Effector memory CD8-positive, alpha-beta T cell (primary cell): ENCODE data around the gene DNLZ.

Experiments used
- ATAC-seq: fragments of 150-1000 bp; cut with Tn5 transposase; replicated peaks from 2 replicates; pipeline ENCODE4 v1.10.0; 2021; ENCODE audit warnings: mild to moderate bottlenecking, moderate library complexity
- DNase-seq, 3 experiments: peaks; one replicate each; pipeline ENCODE4 v3.0.0; 2021
- H3K27ac Mint-ChIP-seq, 2 donors: one replicate each; pipeline ENCODE4 v1.8.0; 2022; ENCODE audit warnings: mild to moderate bottlenecking in 2 of 2, mixed read lengths in 2 of 2, moderate library complexity in 2 of 2
- H3K27me3 Mint-ChIP-seq, 2 donors: one replicate each; pipeline ENCODE4 v1.8.0; 2022; ENCODE audit warnings: mixed read lengths in 2 of 2
- H3K36me3 Mint-ChIP-seq: one replicate; pipeline ENCODE4 v1.8.0; 2022; ENCODE audit warnings: mild to moderate bottlenecking, moderate library complexity, mixed read lengths; ENCODE audit not compliant: insufficient read depth
- H3K4me1 Mint-ChIP-seq, 2 donors: one replicate each; pipeline ENCODE4 v1.8.0; 2022; ENCODE audit warnings: low read depth in 2 of 2, mixed read lengths in 2 of 2
- H3K4me3 Mint-ChIP-seq, 2 donors: one replicate each; pipeline ENCODE4 v1.8.0; 2022; ENCODE audit warnings: mild to moderate bottlenecking in 2 of 2, mixed read lengths in 2 of 2, moderate library complexity in 2 of 2
- H3K9me3 Mint-ChIP-seq, 2 donors: one replicate each; pipeline ENCODE4 v1.8.0; 2022; ENCODE audit warnings: mixed read lengths in 2 of 2

Gene DNLZ

GRCh38 chr9:136378170-136379002 lies 14.8 kb upstream of the DNLZ start:
- ATAC-seq (no peak), DNase-seq (no peak)
- Mint-ChIP-seq H3K9me3 (no peaks in the 10 kb centered on the region), H3K4me3 (no peak overlapping the region), H3K4me1 (no peaks in the 10 kb centered on the region), H3K27ac (no peak overlapping the region), H3K27me3 (no peaks in the 10 kb centered on the region), H3K36me3 (peaks cover 3% of the 10 kb centered on the region)

- ATAC-seq = no peak
These were observed 14.0 kb upstream of the DNLZ start for GRCh38 chr9:136377341-136378169.

GRCh38 chr9:136376457-136376856 lies 12.9 kb upstream of the DNLZ start:
- no peak for ATAC-seq
- H3K4me1 Mint-ChIP-seq = no peaks in the 10 kb centered on the region
- H3K27ac Mint-ChIP-seq = no peak overlapping the region

More at GRCh38 chr9:136377341-136378169, 14.0 kb upstream of the DNLZ start:
- Mint-ChIP-seq H3K9me3 (no peaks in the 10 kb centered on the region), H3K27me3 (no peaks in the 10 kb centered on the region), H3K27ac (no peak overlapping the region), H3K4me3 (no peak overlapping the region), H3K36me3 (peaks cover 3% of the 10 kb centered on the region), H3K4me1 (no peaks in the 10 kb centered on the region)
- DNase-seq = no peak

GRCh38 chr9:136375096-136375495 lies 11.6 kb upstream of the DNLZ start:
- no peaks in the 10 kb centered on the region for H3K9me3 Mint-ChIP-seq
- H3K36me3 Mint-ChIP-seq = no peaks in the 10 kb centered on the region
- no peak overlapping the region for H3K4me3 Mint-ChIP-seq
- DNase-seq (no peak), ATAC-seq (no peak)
- H3K4me1 Mint-ChIP-seq = no peaks in the 10 kb centered on the region
- peak overlapping the region; percentile 6 to 62 for H3K27ac Mint-ChIP-seq
- no peaks in the 10 kb centered on the region for H3K27me3 Mint-ChIP-seq

More at GRCh38 chr9:136376457-136376856, 12.9 kb upstream of the DNLZ start:
- Mint-ChIP-seq H3K27me3 (no peaks in the 10 kb centered on the region), H3K4me3 (no peak overlapping the region), H3K9me3 (no peaks in the 10 kb centered on the region), H3K36me3 (peaks cover 3% of the 10 kb centered on the region)
- DNase-seq = no peak

GRCh38 chr9:136374183-136374575 lies 10.6 kb upstream of the DNLZ start:
- ATAC-seq (no peak), DNase-seq (no peak)
- no peaks in the 10 kb centered on the region for H3K9me3 Mint-ChIP-seq
- no peaks in the 10 kb centered on the region for H3K36me3 Mint-ChIP-seq
- H3K27ac Mint-ChIP-seq = no peak overlapping the region
- H3K4me1 Mint-ChIP-seq = no peaks in the 10 kb centered on the region
- no peak overlapping the region for H3K4me3 Mint-ChIP-seq
- H3K27me3 Mint-ChIP-seq = no peaks in the 10 kb centered on the region

- DNase-seq = no peak
- ATAC-seq = peak; percentile 22
- Mint-ChIP-seq H3K4me3 (peak within 1 kb of the TSS in 1 of 2 donors; percentile 55), H3K9me3 (no peaks in the 10 kb centered on the region), H3K27me3 (no peaks in the 10 kb centered on the region), H3K4me1 (no peaks in the 10 kb centered on the region), H3K36me3 (no peaks in the 10 kb centered on the region), H3K27ac (peak within 1 kb of the TSS in 1 of 2 donors; percentile 44)
These were observed 10.0 kb upstream of the DNLZ start, which contains the start of gene CARD9 for GRCh38 chr9:136373300-136374182. TSS of gene CARD9 (minus strand) at chr9:136373669. CDS start at chr9:136372078, 1,591 bp downstream.

GRCh38 chr9:136372561-136373299 lies 9.2 kb upstream of the DNLZ start:
- DNase-seq (no peak), ATAC-seq (no peak)
- Mint-ChIP-seq H3K36me3 (no peaks in the 10 kb centered on the region), H3K4me3 (peak overlapping the region in 1 of 2 donors; percentile 55), H3K4me1 (no peaks in the 10 kb centered on the region), H3K9me3 (no peaks in the 10 kb centered on the region), H3K27ac (peak overlapping the region in 1 of 2 donors; percentile 44), H3K27me3 (no peaks in the 10 kb centered on the region)

- Mint-ChIP-seq H3K36me3 (no peaks in the 10 kb centered on the region), H3K4me3 (no peak overlapping the region), H3K27me3 (no peaks in the 10 kb centered on the region), H3K9me3 (no peaks in the 10 kb centered on the region), H3K4me1 (no peaks in the 10 kb centered on the region), H3K27ac (no peak overlapping the region)
- no peak for DNase-seq
- ATAC-seq = no peak
These were observed 8.5 kb upstream of the DNLZ start for GRCh38 chr9:136372006-136372405.

- ATAC-seq = no peak
- Mint-ChIP-seq H3K9me3 (no peaks in the 10 kb centered on the region), H3K4me3 (no peak overlapping the region), H3K27me3 (no peaks in the 10 kb centered on the region), H3K27ac (no peak overlapping the region), H3K36me3 (no peaks in the 10 kb centered on the region), H3K4me1 (no peaks in the 10 kb centered on the region)
- DNase-seq = no peak
These were observed 8.0 kb upstream of the DNLZ start for GRCh38 chr9:136371533-136371880.

- no peak for ATAC-seq
- Mint-ChIP-seq H3K27me3 (no peaks in the 10 kb centered on the region), H3K4me3 (no peak overlapping the region), H3K27ac (no peak overlapping the region), H3K9me3 (no peaks in the 10 kb centered on the region), H3K36me3 (no peaks in the 10 kb centered on the region), H3K4me1 (no peaks in the 10 kb centered on the region)
- no peak for DNase-seq
These were observed 7.4 kb upstream of the DNLZ start for GRCh38 chr9:136370687-136371532.

- DNase-seq (no peak), ATAC-seq (no peak)
- Mint-ChIP-seq H3K4me3 (no peak overlapping the region), H3K9me3 (no peaks in the 10 kb centered on the region), H3K4me1 (peaks cover 0 to 4% of the 10 kb centered on the region in 2 donors), H3K27ac (no peak overlapping the region), H3K36me3 (no peaks in the 10 kb centered on the region), H3K27me3 (no peaks in the 10 kb centered on the region)
These were observed 6.5 kb upstream of the DNLZ start for GRCh38 chr9:136370037-136370436.

- Mint-ChIP-seq H3K9me3 (no peaks in the 10 kb centered on the region), H3K27ac (no peak overlapping the region), H3K4me3 (no peak overlapping the region), H3K4me1 (peaks cover 0 to 4% of the 10 kb centered on the region in 2 donors), H3K27me3 (no peaks in the 10 kb centered on the region), H3K36me3 (no peaks in the 10 kb centered on the region)
- ATAC-seq = no peak
- DNase-seq = no peak
These were observed 4.6 kb upstream of the DNLZ start for GRCh38 chr9:136368190-136368589.
